ENCODE measurements around the gene DDX27.

DDX27 gene

DNA sequence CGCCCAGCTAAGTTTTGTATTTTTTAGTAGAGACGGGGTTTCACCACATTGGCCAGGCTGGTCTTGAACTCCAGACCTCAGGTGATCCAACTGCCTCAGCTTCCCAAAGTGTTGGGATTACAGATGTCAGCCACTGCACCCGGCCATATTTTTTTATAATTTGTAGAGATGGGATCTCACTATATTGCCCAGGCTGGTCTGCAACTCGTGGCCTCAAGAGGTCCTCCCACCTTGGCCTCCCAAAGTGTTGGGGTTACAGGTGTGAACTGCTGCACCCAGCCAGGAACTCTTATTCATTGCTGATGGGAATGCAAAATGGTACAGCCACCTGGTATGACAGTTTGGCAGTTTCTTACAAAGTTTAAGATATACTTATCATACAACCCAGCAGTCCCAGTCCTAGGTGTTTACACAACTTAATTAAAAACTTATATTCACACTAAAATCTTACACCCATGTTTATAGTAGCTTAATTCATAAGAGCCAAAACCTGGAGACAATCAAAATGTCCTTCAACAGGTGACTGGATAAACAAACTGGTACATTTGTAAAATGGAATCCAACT, 19.4 kb upstream of the DDX27 start:
- H3K36me3 ChIP-seq = no peaks in the 10 kb centered on the region
- no peaks in the 10 kb centered on the region for H3K4me1 ChIP-seq (ENCODE audit: control insufficient read depth in 1 of 2, insufficient read depth in 1 of 2, low read depth in 1 of 2, low read length in 1 of 2)
- H3K27ac ChIP-seq = no peak overlapping the region
- TF ChIP-seq, protein P1, sequence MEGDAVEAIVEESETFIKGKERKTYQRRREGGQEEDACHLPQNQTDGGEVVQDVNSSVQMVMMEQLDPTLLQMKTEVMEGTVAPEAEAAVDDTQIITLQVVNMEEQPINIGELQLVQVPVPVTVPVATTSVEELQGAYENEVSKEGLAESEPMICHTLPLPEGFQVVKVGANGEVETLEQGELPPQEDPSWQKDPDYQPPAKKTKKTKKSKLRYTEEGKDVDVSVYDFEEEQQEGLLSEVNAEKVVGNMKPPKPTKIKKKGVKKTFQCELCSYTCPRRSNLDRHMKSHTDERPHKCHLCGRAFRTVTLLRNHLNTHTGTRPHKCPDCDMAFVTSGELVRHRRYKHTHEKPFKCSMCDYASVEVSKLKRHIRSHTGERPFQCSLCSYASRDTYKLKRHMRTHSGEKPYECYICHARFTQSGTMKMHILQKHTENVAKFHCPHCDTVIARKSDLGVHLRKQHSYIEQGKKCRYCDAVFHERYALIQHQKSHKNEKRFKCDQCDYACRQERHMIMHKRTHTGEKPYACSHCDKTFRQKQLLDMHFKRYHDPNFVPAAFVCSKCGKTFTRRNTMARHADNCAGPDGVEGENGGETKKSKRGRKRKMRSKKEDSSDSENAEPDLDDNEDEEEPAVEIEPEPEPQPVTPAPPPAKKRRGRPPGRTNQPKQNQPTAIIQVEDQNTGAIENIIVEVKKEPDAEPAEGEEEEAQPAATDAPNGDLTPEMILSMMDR (IDR thresholded peaks at IDR 0.05) = no peak
- H3K4me3 ChIP-seq (ENCODE audit: low read depth in 1 of 2, low read length in 1 of 2) = no peak overlapping the region
- H3K27me3 ChIP-seq = no peaks in the 10 kb centered on the region
- H3K9me3 ChIP-seq = no peaks in the 10 kb centered on the region

DNA sequence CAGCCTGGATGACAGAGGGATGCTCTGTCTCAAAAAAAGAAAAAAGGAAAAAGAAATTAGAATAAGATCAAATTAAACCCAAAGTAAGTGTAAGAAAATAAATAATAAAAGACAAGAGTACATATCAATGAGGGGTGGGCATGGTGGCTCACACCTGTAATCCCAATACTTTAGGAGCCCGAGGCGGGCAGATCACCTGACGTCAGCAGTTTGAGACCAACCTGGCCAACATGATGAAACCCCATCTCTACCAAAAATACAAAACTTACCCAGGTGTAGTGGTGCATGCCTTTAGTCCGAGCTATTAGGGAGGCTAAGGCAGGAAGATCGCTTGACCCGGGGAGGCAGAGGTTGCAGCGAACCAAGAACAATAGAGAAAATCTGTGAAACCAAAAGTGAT, 16.2 kb upstream of the DDX27 start:
- Histone ChIP-seq H3K4me1 (ENCODE audit: control insufficient read depth in 1 of 2, insufficient read depth in 1 of 2, low read depth in 1 of 2, low read length in 1 of 2) (no peaks in the 10 kb centered on the region), H3K27me3 (no peaks in the 10 kb centered on the region), H3K36me3 (no peaks in the 10 kb centered on the region), H3K4me3 (ENCODE audit: low read depth in 1 of 2, low read length in 1 of 2) (no peak overlapping the region), H3K9me3 (no peaks in the 10 kb centered on the region), H3K27ac (no peak overlapping the region)
- TF ChIP-seq, protein P1 (IDR thresholded peaks at IDR 0.05) = no peak

DNA sequence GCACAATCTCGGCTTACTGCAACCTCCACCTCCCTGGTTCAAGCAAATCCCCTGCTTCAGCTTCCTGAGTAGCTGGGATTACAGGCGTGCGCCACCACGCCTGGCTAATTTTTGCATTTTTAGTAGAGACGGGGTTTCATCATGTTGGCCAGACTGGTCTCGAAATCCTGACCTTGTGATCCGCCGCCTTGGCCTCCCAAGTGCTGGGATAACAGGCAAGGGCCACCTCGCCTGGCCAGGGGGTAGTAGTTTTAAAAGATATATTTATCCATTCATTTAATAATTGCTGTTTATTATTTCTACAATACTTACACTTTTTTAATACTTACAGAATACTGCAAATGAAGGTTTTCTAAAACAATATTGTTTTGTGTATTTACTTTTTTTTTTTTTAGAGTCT, 15.5 kb upstream of the DDX27 start:
- H3K4me3 ChIP-seq (ENCODE audit: low read depth in 1 of 2, low read length in 1 of 2) = no peak overlapping the region

DNA sequence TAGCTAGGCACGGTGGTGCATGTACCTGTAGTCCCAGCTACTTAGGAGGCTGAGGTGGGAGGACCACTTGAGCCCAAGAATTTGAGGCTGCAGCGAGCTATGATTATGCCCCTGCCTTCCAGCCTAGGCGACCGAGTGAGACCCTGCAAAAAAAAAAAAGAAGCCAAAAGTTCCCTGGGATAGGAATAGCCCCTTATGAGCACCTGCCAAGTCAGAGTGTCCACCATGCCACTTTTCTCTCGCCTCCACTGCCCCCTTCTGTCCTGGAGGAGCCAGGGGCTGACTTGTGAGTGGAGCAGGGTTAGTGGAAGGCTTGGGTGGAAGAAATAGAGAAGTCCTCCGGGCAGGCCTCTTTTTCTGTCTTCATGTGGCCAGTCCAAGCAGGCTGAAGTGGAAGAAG, 12.1 kb upstream of the DDX27 start:
- Histone ChIP-seq H3K27ac (no peak overlapping the region), H3K4me3 (ENCODE audit: low read depth in 1 of 2, low read length in 1 of 2) (no peak overlapping the region), H3K27me3 (no peaks in the 10 kb centered on the region), H3K4me1 (ENCODE audit: control insufficient read depth in 1 of 2, insufficient read depth in 1 of 2, low read depth in 1 of 2, low read length in 1 of 2) (no peaks in the 10 kb centered on the region), H3K36me3 (no peaks in the 10 kb centered on the region), H3K9me3 (no peaks in the 10 kb centered on the region)
- TF ChIP-seq, protein P1 (IDR thresholded peaks at IDR 0.05) = no peak

More for the DNA sequence above, 15.5 kb upstream of the DDX27 start:
- TF ChIP-seq, protein P1 (IDR thresholded peaks at IDR 0.05) = no peak
- no peaks in the 10 kb centered on the region for H3K9me3 ChIP-seq
- H3K27me3 ChIP-seq = no peaks in the 10 kb centered on the region
- no peaks in the 10 kb centered on the region for H3K4me1 ChIP-seq (ENCODE audit: control insufficient read depth in 1 of 2, insufficient read depth in 1 of 2, low read depth in 1 of 2, low read length in 1 of 2)
- no peaks in the 10 kb centered on the region for H3K36me3 ChIP-seq
- H3K27ac ChIP-seq = no peak overlapping the region

DNA sequence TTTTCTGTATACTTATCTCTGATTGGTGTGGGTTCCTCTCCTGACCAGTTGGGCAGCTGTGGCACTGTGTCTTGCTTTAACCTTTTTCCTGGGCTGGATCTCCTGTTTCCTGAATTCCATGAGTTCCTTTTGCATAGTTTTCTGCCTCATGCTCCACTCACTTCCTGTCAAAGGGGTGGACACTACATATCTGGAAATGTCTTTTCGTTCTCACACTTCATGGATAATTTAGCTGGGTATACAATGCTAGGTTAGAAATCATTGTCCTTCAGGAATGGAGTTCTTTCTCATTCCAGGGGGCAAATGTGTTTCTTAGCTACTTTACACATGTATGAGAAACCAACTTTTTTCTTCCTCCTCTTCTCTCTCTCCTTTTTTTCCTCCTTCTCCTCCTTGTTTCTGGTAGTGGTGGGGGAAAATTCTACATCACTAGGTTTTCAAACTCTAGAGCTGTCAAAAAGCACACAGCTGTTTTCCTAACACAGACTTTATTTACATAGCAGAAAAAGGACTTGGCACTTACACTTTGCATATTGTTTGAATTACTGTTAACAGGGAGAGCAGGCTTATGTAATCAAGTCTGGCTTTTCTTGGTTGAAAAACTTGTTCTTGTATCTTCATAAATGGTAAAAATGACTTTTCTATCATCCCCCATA, 9.0 kb upstream of the DDX27 start:
- Histone ChIP-seq H3K4me3 (ENCODE audit: low read depth in 1 of 2, low read length in 1 of 2) (no peak overlapping the region), H3K9me3 (no peaks in the 10 kb centered on the region), H3K27ac (no peak overlapping the region), H3K36me3 (no peaks in the 10 kb centered on the region), H3K4me1 (ENCODE audit: control insufficient read depth in 1 of 2, insufficient read depth in 1 of 2, low read depth in 1 of 2, low read length in 1 of 2) (no peaks in the 10 kb centered on the region), H3K27me3 (no peaks in the 10 kb centered on the region)
- TF ChIP-seq, protein P1 (IDR thresholded peaks at IDR 0.05) = no peak
